Measurements from ENCODE around the gene PARP2.
"Not testable (repeated sequence)": the region's sequence is repeated elsewhere in the genome, so short reads cannot be mapped to it uniquely, and the experiment has no call there.

The PARP2 gene, protein sequence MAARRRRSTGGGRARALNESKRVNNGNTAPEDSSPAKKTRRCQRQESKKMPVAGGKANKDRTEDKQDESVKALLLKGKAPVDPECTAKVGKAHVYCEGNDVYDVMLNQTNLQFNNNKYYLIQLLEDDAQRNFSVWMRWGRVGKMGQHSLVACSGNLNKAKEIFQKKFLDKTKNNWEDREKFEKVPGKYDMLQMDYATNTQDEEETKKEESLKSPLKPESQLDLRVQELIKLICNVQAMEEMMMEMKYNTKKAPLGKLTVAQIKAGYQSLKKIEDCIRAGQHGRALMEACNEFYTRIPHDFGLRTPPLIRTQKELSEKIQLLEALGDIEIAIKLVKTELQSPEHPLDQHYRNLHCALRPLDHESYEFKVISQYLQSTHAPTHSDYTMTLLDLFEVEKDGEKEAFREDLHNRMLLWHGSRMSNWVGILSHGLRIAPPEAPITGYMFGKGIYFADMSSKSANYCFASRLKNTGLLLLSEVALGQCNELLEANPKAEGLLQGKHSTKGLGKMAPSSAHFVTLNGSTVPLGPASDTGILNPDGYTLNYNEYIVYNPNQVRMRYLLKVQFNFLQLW

GRCh38 chr14:20343092-20343861 lies at the start of gene PARP2:
Gene PARP2 (plus strand): TSS chr14:20343635. CDS start chr14:20343642, 7 bp downstream.
- DNase-seq, result peak; percentile 100

DNA sequence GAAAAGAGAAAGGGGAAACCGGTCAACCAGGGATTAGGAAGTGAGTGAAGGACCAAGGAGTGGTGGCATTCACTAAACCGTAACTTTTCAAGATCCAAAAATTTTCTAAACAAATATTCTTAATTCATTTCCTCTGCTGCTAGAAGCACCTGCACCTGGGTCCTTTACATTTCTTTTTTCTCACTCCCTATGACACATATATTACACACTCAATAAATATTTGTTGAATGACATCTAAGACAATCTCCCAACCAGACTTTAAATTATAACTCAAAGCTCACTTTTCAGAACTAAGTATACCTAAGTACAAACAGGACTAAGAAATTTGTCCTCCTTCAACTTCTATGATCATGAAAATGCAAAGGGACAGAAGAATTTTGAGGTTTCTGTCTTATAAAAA lies 48.8 kb upstream of the PARP2 start:
- no peak for DNase-seq

DNA sequence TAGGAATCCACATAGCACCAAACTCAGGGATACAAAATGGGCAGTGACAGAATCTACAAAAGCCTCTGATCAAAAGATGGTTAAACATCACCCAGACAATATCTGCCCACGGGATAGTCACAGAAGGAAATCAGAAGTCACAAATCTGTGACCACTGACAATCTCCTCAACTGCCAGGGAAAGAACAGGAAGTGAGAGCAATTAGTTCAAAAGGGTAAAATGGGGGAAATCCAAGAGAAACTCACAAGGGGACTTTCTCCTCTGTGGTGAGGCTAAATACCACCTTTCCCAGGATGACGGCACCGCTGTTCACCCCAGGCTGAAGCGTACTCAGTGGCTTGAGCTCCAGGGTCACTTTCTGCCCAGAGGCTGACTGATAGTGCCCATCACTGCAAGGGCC lies 48.4 kb upstream of the PARP2 start:
- DNase-seq, result peak; percentile 13

DNA sequence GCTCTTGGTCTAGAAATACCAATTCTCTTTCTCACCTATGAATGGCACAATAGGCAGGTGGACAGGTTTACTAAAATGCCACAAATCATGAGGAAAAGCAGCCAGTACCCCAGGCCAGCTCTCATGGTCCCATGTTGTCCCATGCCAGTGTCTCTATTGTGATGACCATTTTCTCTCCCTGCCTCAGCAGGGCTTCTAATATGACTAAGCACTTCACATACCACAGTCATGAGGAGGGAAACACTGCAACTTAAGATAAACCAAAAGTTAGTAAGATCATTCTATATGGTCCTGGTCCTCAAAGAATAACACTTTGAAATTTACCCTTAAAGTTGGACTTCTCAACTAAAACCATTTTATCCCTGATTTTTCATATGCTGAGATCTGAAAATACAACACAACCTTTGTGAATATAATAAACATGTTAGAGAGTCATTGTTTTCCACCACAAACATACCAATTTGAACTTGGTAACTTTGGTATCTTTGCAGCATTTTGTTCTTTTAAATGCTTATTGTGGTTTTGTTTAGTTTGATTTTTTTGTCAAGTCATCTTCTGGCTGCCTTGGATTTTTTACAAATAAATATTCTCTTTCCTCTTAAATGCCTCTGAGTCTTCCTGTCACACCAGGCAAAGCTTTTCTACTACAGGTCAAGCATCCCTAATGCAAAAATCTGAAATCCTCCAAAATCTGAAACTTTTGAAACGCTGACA lies 41.2 kb upstream of the PARP2 start:
- peak; percentile 37 for DNase-seq

DNA sequence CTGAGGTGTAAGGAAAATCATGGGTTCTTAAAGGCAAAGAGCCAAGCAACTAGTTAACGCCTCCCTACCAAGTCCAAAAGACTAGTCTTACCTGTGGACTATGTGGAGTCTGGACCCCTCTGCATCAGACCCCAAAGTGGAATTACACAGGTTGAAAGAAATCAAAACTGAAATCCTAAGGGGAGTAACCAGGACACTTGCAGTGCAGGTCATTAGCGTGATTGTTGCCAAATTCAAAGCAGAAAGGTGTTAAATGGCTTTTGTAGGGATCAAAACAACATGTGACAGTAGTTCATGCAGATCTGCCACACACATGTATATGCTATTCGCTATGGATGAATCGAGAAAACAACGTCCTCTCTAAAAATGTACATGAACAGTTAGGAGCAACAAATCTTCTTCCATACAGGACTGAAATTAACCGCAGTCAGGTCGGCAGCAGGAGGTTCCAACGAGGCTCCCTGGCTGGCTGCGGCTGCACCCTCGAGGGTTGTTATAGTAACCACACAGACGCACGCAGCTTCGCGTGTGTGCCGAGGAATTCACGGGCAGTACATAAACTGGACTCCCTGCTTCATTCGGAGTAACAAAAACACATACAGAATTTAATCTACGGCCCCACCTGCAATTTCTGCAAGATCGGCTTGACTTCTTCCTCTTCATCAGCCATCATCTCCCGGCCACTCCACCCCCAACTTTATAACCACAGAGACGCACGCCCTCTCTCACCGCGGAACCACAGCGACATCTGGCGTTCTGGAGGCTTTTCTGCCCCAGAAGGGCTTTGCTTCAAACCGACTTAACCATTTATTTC lies 38.0 kb upstream of the PARP2 start, which contains the start of gene TTC5:
TSS of gene TTC5 (minus strand) at position 687 of the 814 bp plus-strand sequence. CDS start at position 673, 14 bp downstream.
- DNase-seq, result peak; percentile 88

DNA sequence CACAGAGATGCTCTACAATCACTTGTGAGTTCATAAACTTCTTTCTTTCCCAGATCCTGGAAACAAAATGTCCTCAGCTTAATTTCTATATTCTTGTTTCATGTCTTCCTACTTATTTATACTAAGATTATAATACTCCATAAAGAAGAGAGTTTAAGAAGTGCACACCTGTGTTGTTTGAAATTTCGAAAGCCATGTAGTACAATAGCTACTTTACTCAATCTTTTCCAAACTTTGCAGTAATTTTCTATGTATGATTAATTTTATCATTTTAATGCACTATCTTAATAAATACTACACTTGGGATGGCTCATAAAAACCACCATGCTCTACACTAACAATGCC lies 37.4 kb upstream of the PARP2 start:
- DNase-seq, result no peak

DNA sequence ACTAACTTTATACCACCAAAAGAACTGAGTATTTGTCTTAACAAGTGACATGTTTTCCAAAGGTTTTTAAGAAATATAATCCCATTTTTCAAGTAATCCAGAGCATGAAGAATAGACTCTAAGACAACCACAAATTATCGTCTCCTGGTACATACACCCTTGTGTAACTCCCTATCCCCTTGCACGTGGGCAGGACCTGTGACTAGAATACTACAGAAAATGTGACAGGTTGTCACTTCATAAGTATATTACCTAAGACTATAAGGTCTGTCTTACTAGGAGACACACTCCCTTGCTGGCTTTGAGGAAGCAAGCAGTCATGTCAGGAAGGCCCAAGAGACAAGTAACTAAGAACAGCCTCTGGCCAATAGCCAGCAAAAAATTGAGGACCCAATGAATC lies 29.4 kb upstream of the PARP2 start:
- no peak for DNase-seq

DNA sequence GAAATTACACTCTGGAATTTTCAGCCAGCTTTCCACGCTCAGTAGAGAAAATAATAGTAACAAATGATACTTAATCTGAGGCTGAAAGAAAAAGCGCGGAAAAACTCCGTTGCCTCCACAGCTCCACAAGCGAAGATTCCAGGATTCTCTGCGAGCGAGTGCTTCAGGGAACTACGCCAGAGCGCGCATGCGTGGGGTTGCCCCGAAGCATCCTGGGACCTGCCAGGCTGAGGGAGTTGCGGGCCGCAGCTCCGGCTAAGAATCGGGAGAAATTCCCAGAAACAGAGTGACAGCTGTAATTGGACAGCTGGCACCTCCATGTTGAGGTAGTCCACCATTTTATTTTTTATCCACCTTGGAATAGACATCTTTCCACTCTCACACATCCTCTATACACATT lies 25.7 kb upstream of the PARP2 start:
- no peak for DNase-seq

DNA sequence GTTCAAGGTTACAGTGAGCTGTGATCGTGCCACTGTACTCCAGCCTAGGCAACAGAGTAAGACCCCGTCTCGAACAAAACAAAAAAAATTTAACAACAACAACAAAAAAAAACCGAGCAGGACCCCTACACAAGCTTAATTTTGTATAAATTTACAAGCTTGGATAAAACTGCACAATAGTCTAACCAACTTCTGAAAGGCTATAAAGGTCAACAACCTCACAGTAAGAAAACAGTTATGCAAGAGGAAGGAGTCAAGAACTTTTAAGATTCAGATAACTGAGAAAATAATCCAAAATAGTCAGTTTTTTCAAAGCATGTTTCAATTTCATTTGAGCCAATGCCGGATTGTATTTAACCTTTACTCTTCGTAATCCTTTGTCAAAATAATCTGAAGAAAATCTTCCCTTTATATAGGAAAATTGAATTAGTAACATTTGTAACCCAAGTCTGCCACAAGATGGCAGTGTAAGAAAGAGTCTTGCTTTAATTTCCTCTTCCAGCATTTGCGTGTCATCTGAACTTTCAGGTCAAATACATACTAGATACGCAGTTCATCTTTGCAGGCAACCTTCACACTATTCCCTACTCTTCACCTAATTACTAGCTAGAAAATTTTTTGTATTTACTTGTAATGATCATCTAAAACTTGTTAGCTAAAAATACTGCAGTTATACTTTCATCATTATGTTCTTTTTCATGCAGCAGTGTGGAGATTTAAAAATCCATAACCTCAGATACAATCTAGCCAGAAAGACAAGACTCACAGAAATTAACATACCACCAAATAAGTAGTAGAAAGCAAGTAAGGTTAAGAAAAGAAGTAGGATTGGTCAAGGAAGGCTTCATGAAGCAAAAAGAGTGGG lies 16.2 kb upstream of the PARP2 start:
- DNase-seq, result peak; percentile 75

DNA sequence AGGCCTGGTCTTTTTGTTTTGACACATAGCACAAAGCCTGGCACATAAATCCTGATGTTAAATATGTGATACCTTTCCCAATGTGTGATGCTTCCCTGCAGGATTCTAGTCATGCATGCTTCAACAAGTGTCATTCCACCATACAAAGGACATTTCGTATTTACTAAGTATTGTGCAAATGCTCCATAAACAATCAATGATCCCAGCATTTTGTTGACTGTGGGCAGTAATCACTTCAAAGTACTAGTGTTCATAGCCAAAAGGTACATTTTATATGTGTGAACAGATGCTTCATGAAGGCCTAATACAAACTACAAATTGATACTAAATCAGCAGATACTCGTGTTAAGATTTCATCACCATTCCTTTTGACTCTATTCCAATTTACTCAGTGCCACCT lies 14.7 kb upstream of the PARP2 start:
- no peak for DNase-seq

DNA sequence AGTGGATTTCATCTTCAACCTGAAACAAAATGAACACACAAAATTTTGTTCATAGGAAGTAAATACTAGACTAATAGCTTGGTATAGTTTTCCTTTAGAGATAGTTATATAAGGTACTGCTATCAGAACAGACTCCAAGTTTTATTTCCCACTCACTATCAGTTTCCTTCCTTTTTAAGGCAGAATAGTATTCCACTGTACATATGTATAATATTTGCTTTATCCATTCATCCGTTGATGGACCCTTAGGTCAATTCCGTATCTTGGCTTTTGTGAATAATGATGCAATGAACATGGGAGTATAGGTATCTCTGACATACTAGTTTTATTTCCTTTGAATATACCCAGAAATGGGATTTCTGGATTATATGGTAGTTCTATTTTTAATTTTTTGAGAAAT lies 14.1 kb upstream of the PARP2 start:
- no peak for DNase-seq

DNA sequence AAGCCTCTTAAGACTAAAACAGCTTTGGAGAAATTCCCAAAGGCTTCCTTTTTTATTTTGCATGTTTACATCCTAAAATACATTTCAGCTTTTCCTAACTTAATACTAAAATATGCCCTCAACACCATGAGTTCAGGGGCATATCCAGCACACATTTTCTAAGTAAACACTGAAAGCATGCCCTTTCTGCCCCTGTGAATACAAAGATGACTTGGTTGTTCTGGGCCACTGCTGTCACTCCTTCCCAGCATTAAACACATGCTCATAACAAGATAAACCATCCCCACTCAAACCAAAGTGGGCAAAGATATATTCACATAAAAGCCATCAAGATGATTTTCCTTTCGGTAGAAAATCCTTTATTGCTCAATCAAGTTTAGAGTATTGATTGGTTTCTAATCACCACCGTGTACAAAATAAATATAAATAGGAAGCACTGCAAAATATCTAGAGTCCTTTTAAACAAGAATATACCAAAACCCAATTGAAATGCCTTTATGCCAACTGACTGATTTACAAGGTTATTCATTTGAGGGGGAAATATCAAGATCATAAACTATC lies 12.3 kb upstream of the PARP2 start:
- DNase-seq, result peak; percentile 25

- no peak for DNase-seq
Measured at GRCh38 chr14:20332431-20332787, 11.0 kb upstream of the PARP2 start.

GRCh38 chr14:20332788-20333493 lies 10.5 kb upstream of the PARP2 start, which contains the start of gene CCNB1IP1:
Gene CCNB1IP1 (minus strand): TSS chr14:20333279. CDS start chr14:20316523, 16,756 bp downstream.
- DNase-seq, result peak; percentile 91

DNA sequence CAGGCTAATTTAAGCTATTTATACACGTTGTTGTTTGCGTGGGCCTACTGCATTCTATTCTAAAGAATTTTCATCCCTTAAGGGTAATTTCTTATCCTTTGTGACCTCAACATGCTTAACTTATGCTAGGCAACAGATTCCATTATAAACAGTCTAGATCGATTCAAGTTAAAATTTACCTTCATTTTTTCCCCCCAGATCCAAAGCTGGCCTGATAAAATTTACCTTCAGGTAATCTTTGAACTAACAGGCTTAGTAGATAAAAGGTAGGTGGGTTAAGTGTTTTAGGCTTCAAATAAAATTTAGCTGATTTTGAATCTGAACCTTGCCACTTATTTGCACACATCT lies 10.0 kb upstream of the PARP2 start:
- no peak for DNase-seq

DNA sequence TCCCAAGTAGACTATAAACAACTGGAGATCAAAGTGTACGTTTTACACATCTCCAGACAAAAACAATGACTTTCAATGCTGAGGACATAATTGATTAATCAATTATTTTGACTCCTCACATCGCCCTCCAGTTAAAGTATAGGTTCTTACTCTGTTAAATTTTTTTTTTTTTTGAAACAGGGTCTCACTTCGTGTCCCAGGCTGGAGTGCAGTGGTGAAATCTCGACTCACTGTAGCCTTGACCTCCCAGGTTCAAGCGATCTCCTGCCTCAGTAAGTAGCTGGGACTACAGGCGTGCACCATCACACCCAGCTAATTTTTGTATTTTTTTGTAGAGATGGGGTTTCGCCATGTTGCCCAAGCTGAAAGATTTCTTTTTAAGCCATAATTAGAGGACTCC lies 9.4 kb upstream of the PARP2 start:
- DNase-seq, result no peak

DNA sequence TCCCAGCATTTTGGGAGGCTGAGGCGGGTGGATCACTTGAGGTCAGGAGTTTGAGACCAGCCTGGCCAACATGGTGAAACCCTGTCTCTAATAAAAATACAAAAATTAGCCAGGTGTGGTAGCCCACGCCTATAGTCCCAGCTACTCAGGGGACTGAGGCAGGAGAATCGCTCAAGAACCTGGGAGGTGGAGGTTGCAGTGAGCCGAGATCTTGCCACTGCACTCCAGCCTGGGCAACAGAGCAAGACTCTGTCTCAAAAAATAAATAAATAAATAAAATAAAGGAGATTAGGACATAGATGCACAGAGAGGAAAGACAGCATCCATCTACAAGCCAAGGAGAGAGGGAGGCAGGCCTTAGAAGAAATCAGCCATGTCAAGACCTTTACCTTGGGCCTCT lies 2.4 kb upstream of the PARP2 start:
- not testable (repeated sequence) for DNase-seq

DNA sequence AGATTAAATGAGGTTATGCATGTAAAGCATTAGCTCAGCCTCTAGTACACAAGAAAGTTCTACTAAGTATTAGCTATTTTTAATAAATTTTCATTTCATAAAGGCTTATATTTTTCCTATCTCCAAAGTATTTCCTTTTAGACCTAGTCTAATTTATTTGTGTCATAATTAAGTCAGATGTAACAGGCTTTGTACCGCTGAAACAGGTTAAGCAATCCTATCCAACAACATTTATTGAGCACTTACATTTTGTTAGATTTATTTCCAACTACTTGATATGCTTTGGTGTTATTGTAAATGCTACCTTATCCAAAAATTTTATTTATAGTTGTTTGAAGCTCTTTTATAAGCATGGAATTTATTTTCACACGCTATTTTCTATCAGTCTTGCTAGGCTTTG lies 1.8 kb upstream of the PARP2 start:
- DNase-seq, result no peak

DNA sequence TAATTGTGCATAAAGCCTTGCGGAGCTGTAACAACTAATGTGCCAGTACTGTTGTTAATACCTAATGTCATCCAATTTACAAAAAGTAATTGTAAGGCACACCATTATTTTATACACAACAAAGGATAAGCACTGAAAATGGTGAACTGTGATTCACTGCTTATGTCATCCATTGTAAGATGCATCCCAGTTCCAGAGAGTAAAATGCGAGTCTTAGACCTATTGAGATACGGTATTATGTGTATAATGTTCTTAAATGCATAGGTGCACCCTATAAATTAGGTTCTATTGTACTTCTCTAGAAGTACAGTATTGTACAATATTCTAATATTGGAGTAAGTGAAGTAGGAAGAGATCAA lies 406 bp downstream of the PARP2 start:
- no peak for DNase-seq

GRCh38 chr14:20345366-20345765 lies 1.9 kb downstream of the PARP2 start:
- no peak for DNase-seq

GRCh38 chr14:20346713-20347112 lies 3.3 kb downstream of the PARP2 start:
- DNase-seq, result no peak

Measured in activated CD4-positive, alpha-beta T cell treated with anti-CD3 and anti-CD28 coated beads, Interleukin-10, Interleukin-2, amounts not matched to agents 100 ng/mL and 50 ng/mL, durations not matched to agents 16 hours and 8 hours (primary cell).